ENCODE data around the gene IQCH.

DNA sequence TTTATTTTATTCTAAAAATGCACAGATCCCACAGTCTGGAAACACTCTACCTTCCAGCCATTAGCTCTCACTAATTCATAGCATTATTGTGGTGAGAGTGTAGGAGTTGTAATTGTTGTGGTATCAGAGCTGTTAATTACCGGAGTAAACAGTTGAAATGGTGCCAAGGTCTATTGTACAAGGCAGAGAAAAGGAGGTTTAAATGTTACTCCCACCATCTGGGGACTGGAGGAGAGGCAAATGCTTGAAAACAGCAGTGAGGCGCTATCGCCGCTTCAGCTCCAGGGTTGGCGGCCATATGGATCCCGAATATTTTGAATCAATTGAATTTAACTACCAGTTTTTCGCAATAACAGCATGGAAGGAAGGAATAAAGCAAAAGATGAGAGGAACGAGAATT is 153.2 kb downstream of the IQCH start:
- TF ChIP-seq TAF1 (IDR thresholded peaks at IDR 0.05; ENCODE audit: borderline replicate concordance, low read depth, low read length) (no peak), POLR2A (IDR thresholded peaks at IDR 0.05; ENCODE audit: low read depth, low read length) (no peak), POLR2AphosphoS5 (IDR thresholded peaks at IDR 0.05; ENCODE audit: low read depth, low read length) (no peak)
